HG03558 (cell line): ENCODE data around the gene PTPRU.

ENCODE experiments used
- ATAC-seq: cut with Tn5 transposase; IDR thresholded peaks from one replicate; pipeline ENCODE4 v1.9.1; 2021; ENCODE audit warnings: moderate number of reproducible peaks; ENCODE audit not compliant: unreplicated experiment; ENCODE audit errors: extremely low read depth

PTPRU gene

GRCh38 chr1:29326123-29326522, 89.8 kb downstream of the PTPRU start:
- ATAC-seq: no peak

DNA sequence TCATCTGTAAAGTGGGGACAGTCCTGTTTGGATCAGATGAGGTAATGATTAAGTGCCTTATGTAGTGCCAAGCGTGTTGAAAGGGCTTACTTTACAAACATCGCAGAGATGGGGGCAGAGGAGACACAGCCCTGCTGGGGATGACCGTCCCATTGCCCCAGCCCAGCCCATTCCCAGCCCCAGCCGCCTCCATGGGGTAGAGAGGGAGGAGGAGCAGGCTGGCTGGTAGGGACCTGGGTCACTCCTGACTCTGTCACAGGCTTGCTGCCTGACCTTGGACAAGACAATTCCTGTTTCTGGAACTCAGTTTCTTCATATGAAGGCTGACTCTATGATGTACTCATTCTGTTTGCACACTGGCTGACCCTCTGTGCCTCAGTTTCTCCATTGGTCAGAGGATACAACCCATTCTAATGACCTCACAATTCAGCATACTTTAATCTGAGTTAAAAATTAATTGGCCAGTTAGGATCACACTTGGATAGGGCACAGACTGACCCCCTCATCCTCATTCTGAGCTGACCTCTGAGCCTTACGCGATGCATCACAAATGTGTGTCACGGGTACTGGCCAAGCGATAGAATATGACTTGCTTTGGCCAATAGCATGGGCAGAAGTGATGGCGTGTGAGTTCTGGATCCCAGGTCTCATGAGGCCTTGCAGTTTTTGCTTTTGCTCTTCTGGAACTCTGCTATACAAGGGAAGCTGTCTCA, 91.1 kb downstream of the PTPRU start:
- ATAC-seq: no peak

- no peak for ATAC-seq
Measured at GRCh38 chr1:29329022-29329775, 92.9 kb downstream of the PTPRU start.

GRCh38 chr1:29330089-29330488, 93.8 kb downstream of the PTPRU start:
- no peak for ATAC-seq

GRCh38 chr1:29330856-29331255, 94.5 kb downstream of the PTPRU start:
- ATAC-seq: no peak

GRCh38 chr1:29331309-29331708, 95.0 kb downstream of the PTPRU start:
- ATAC-seq: no peak

DNA sequence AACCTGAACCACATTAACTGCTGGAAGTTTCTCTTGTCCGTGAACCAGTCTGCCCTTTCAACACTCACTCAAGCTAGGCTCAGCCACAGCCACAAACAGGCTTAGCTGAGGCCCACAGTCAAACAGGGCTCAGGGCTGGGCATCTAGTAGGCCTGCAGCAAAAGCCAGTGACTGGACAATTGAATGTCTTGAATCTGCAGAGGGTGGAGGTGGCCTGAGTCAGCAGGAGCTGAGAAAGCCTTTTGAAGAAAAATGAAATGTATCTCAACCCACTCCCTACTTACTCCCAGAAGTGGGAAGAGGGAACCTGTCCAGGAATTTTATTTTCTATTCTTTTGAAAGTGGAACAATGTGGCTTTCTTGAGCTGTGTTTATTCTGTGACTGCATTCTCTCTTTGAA, 95.4 kb downstream of the PTPRU start:
- ATAC-seq: no peak

DNA sequence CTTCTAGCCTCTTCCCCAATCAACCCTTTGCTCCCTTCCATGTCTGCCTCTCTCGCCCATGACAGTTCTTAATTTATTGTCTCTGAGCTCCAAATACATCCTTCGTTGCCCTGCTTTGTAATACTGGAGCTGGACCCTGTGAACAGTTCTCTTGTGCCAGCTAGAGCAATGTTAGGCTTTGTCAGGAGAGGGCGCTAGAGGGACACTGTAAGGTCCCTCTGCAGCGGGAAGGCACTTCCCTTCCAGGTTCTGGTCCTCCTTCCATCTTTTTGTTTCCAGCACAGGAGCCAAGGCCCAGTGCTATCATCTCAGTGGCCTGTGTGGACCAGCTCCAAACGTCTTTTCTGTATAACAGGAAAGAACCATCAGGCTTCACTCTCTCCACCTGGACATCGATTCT, 95.9 kb downstream of the PTPRU start:
- ATAC-seq: no peak

DNA sequence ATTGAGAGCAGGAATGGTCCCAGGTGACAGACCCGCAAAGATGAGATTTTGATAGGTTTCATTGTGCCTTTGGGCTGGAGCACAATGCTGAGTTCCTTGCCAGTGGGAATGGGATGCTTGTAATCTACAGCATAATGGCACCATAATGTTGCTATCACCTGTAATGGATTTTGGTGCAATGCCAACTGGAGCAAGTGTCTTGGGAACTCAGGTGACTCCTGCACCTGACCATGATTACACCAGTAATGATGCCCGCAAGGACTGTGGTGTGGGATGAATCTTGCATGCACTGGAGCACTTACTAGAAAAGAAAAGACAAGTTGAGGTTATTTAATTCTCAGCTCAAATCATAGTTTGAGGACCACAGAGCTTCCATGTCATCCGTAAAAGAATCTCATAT, 96.7 kb downstream of the PTPRU start:
- ATAC-seq: no peak

- ATAC-seq: no peak
Measured at GRCh38 chr1:29335573-29335972, 99.3 kb downstream of the PTPRU start.

DNA sequence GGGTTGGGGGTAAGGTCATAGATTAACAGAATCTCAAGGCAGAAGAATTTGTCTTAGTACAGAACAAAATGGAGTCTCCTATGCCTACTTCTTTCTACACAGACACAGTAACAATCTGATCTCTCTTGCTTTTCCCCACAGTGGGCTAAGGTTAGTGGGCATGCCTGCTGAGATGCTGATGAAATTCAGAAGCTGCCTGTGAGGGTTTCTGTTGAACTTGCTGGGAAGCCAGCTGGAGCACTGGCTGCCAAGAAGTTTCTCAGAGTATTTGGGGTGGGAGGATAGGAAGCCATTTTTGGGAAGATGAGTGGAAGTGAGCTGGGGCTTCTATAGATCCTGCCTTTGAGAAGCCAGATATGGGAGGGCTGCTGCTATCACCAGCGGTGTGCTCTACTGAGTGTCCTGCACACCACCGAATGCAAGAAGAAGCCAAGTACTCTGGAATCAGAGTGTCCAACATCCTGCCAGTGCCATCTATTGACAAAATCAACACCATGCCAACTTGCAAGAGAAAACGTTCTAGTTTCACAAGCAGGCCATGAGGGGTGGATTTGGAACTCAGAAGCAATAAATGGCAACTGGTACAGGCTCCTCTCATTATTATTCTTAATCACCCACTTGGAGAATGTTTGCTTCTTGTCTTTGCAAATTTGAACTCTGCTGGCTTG, 102.7 kb downstream of the PTPRU start:
- ATAC-seq: no peak

- ATAC-seq: no peak
Measured at GRCh38 chr1:29341936-29342335, 105.6 kb downstream of the PTPRU start.

DNA sequence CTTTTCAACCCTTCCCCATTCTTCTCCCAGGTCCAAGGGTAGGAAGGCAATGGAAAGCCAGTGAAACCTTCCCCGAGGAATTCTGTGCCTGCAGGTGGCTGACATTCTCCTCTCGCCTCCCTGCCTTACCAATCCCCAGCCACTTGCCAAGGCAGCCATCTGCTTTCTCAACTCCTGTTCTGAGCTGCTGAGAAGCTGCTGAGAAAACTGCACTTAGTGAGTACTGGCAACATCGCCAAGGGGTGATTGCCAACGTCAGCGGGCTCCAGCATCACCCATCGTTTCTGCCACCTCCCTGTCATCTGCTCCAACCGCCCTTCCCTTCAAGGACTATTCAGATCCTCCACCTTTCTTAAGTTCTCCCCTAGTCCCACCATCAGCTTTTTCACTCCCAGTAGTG, 106.0 kb downstream of the PTPRU start:
- no peak for ATAC-seq

DNA sequence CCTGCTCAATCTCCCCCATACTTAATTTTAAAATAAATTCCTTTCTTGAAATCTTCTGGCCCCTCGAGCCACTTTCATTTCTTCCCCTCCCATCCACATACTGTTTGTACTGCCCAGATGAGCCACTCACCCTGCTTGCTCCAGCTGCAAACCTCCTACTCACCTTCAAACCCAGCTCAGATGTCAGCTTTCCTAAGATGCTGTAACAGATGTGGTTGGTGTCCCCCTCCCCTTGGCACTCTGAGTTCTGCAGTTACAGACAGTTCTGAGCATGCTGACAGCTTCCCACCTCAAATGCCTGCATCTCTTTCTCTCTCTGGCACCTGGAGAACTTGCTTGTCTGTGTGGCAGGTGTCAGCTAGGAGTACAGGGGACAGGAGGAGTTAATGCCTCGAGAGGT, 106.7 kb downstream of the PTPRU start:
- no peak for ATAC-seq

- ATAC-seq: no peak
Measured at GRCh38 chr1:29343476-29343875, 107.2 kb downstream of the PTPRU start.

- no peak for ATAC-seq
Measured at GRCh38 chr1:29343908-29344307, 107.6 kb downstream of the PTPRU start.

DNA sequence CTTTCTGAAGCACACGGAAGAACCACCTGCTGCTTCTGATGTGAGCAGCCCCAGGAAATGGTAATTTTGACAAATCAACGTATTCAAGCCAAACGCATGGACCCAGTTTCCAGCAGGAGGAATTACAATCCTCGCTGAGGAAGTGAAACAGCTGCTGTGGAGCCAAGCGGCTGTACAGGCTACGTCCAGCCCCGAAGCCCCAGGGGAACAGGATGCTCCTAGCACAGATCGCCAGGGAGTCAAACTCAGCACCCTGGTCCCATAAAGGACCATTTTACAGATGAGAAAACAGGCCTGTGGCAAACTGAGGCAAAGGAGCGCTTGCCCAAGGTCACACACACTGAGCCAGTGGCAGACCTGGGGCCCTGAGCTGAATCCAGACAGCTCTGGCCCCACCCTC, 108.0 kb downstream of the PTPRU start:
- no peak for ATAC-seq

DNA sequence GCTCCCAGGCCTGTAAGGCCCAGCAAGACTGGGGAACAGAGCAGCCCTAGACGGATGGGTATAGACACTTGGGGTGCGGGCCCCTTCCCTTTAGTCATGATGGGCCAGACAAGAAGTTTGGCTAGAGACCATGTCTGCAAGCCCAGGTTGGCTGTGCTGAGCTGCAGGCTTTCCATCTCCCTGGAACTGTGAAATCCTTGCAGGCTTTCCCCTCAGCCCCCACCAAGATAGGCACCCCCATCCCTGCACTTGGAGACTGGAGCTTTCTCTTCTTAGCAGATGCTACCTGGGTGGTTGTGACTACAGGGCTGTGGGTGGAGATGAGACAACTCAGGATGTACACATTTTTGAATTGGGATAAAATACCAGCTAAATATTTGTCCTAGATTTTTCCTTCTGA, 110.3 kb downstream of the PTPRU start:
- no peak for ATAC-seq

GRCh38 chr1:29349871-29350491, 113.7 kb downstream of the PTPRU start:
- ATAC-seq: no peak

DNA sequence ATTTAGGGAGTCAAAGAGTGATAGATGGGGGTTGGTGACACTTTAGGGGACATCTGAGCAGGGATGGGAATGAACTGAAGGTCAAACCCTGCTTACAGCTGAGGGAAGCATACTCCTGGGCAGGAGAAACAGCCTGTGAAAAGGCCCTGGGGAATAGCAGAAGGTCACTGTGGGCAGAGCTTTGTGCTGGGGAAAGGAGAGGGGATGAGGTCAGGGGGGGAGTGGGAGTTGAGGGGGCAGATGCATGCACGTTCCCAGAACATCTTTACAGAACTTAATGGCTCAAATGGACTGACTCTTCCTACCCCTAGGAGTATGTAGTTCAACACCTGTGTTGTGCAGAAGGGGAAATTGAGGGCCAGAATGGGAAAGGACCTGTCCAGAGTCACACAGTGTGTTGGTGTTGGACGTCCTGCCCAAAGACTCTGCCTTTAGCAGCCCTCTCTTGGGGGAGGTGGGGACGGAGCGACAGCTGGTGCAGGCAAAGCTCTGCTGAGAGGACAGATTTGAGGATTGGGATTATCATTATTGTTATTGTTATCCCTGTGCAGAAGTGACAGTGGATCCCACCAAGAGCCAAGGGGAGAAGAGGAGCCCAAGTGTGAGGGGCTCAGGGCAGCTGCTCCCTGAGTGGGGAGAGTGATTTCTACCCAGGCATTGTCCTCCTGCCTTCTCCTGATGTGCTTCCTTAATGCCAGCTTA, 116.5 kb downstream of the PTPRU start:
- no peak for ATAC-seq
